ENCODE measurements around the gene TNRC6C.

DNA sequence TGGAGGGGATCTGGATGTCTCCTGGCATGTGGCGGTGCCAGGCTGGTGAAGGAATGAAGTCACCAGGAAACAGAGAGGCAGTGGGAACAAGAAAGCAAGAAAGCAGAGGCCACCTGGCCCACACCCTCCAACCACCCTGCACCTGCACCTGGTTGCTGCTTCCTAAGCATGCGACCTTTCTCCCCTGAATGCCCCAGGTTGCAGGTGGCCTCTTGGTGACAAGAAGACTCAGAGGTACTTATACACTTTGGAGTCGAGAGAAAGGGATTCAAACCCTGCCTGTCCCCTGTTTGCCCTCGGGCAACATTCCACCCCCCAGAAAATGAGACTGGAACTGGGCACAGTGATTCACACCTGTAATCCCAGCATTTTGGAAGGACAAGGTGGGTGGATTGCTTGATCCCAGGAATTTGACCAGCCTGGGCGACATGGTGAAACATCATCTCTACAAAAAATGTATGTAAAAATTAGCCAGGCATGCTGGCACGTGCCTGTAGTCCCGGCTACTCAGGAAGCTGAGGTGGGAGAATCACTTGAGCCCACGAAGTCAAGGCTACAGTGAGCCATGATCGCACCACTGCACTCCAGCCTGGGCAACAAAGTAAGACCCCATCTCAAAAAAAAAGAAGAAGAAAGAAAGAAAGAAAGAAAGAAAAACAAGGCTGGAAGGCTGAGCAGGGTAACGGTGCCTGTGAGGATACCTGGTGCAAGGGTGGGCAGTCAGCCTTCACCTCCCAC is 34.6 kb upstream of the TNRC6C start:
- TF ChIP-seq EZH2 (IDR thresholded peaks at IDR 0.05; ENCODE audit: borderline replicate concordance) (no peak), CTCF (IDR thresholded peaks at IDR 0.05; ENCODE audit: poor library complexity) (no peak), EZH2phosphoT487 (IDR thresholded peaks at IDR 0.05; ENCODE audit: low read depth, severe bottlenecking, unreplicated experiment) (no peak)

All from hepatocyte (in vitro differentiated cells).